Measurements from ENCODE around the gene DBP.

Gene DBP

GRCh38 chr19:48582168-48582567, 55.0 kb downstream of the DBP start:
- no peak for DNase-seq
